T-cell (primary cell): ENCODE results near the gene RFX3. TPM values are rescaled to one million over a fixed set of nuclear protein-coding genes. Genes with fewer than 3 reads are reported as not detected.

Experiments
- ATAC-seq, 4 experiments: fragments of 200-7000 bp in 3 of 4; fragments of 150-1000 bp in 1 of 4; cut with Tn5 transposase; replicated peaks in 1 of 4; 1 replicate in 3 of 4; 2 replicates in 1 of 4; pipeline ENCODE4 v1.10.0; 2021; ENCODE audit warnings: moderate library complexity in 3 of 4, mild to moderate bottlenecking in 2 of 4, moderate number of reproducible peaks in 1 of 4
- CTCF ChIA-PET, 2 donors: fragments of 300-600 bp; sonication (Branson Sonifier 250); formaldehyde crosslinking; loops; one replicate each; lab custom pipeline; 2022; ENCODE audit warnings: antibody characterized with exemption in 2 of 2; lab: Charles Lee
- POLR2A ChIA-PET, 2 donors: fragments of 300-600 bp; sonication (Branson Sonifier 250); formaldehyde crosslinking; loops; one replicate each; lab custom pipeline; 2022; ENCODE audit warnings: antibody characterized with exemption in 2 of 2; lab: Charles Lee
- DNase-seq, 35 experiments: peaks; one replicate each; pipeline versions ENCODE4 v3.0.0 to v3.0.0-alpha.2; 2013 to 2023
- H3K27ac ChIP-seq: one replicate; pipeline ENCODE4 v1.5.1; 2013; ENCODE audit warnings: low read length
- H3K27me3 ChIP-seq, 2 experiments: replicated peaks in 1 of 2; 1 replicate in 1 of 2; 2 replicates in 1 of 2; pipeline versions ENCODE4 v1.6.1 to v1.7.0; 2013; ENCODE audit warnings: low read length in 1 of 2, mixed read lengths in 1 of 2; ENCODE audit not compliant: control insufficient read depth in 2 of 2, insufficient read depth in 2 of 2; ENCODE audit errors: extremely low read depth in 1 of 2
- H3K36me3 ChIP-seq, 2 donors: 1 replicate in 1 of 2; 2 replicates in 1 of 2; pipeline versions ENCODE4 v1.6.1 to v1.7.0; 2013; ENCODE audit warnings: low read length in 1 of 2; ENCODE audit not compliant: control insufficient read depth in 2 of 2, insufficient read depth in 1 of 2; ENCODE audit errors: extremely low read depth in 1 of 2
- H3K4me1 ChIP-seq, 2 experiments: 1 replicate in 1 of 2; 2 replicates in 1 of 2; pipeline versions ENCODE4 v1.6.1 to v1.7.0; 2013; ENCODE audit warnings: low read length in 2 of 2, mixed read lengths in 1 of 2; ENCODE audit not compliant: insufficient read depth in 2 of 2, control insufficient read depth in 1 of 2; ENCODE audit errors: extremely low read depth in 1 of 2
- H3K4me3 ChIP-seq, 2 donors: 1 replicate in 1 of 2; 2 replicates in 1 of 2; pipeline versions ENCODE4 v1.5.1 to v1.7.0; 2013; ENCODE audit warnings: mild to moderate bottlenecking in 2 of 2, low read length in 1 of 2, moderate library complexity in 1 of 2; ENCODE audit not compliant: control insufficient read depth in 1 of 2; ENCODE audit errors: extremely low read depth in 1 of 2
- H3K9me3 ChIP-seq: 2 replicates; pipeline ENCODE4 v1.7.0; 2013
- H3K27ac Mint-ChIP-seq, 2 donors: one replicate each; pipeline ENCODE4 v1.8.0; 2020 to 2021; ENCODE audit warnings: mild to moderate bottlenecking in 2 of 2, mixed read lengths in 2 of 2
- H3K27me3 Mint-ChIP-seq, 2 donors: one replicate each; pipeline ENCODE4 v1.8.0; 2021 to 2022; ENCODE audit warnings: mixed read lengths in 2 of 2
- H3K36me3 Mint-ChIP-seq: one replicate; pipeline ENCODE4 v1.8.0; 2021; ENCODE audit warnings: mixed read lengths
- H3K4me1 Mint-ChIP-seq, 3 donors: one replicate each; pipeline ENCODE4 v1.8.0; 2020 to 2022; ENCODE audit warnings: mixed read lengths in 3 of 3, mild to moderate bottlenecking in 1 of 3
- H3K4me3 Mint-ChIP-seq, 3 donors: one replicate each; pipeline ENCODE4 v1.8.0; 2020 to 2022; ENCODE audit warnings: mild to moderate bottlenecking in 3 of 3, mixed read lengths in 3 of 3, moderate library complexity in 3 of 3
- H3K9me3 Mint-ChIP-seq, 3 donors: one replicate each; pipeline ENCODE4 v1.8.0; 2020 to 2022; ENCODE audit warnings: mixed read lengths in 3 of 3
- WGBS: methylation state at CpG from one replicate; pipeline ENCODE4 v1.1.5; 2013; ENCODE audit warnings: missing lambda C conversion rate; ENCODE audit not compliant: insufficient coverage; 5-methylcytosine and 5-hydroxymethylcytosine counted together
- total RNA-seq, 35 experiments: library from RNA in 6 of 35; stranded (reverse) in 6 of 35; fragments of 120-200 nt in 1 of 35; gene quantifications; one replicate each; pipeline versions ENCODE4 v1.2.1 to v1.2.4 and lab custom pipeline; 2013 to 2026

RFX3 gene
- total RNA-seq, 5 donors from 2014 or later (not counting 1 experiment from before 2014, with no cell fraction given), result 16.3 to 32.2 (median 20.5) TPM

GRCh38 chr9:3478549-3478953, 47.2 kb downstream of the RFX3 start:
- Mint-ChIP-seq H3K36me3 (peaks cover 11% of the 10 kb centered on the region), H3K27me3 (no peaks in the 10 kb centered on the region), H3K4me1 (peaks cover 59 to 66% (median 64%) of the 10 kb centered on the region in 3 donors), H3K4me3 (peak overlapping the region; percentile 78 to 86 (median 83)), H3K9me3 (peaks cover 0 to 5% (median 0%) of the 10 kb centered on the region in 3 donors), H3K27ac (peak overlapping the region; percentile 91 to 96)
- peaks cover 9 to 15% of the 10 kb centered on the region in 2 experiments for H3K4me1 ChIP-seq
- 17% methylated on average over 1 of the region's 1 CpG for WGBS
- CTCF ChIA-PET, result interaction anchor here (0.6 to 1.7 kb wide), 3 partner anchors 11 to 66 kb away, joined by 4 to 6 read pairs (median 5); no protein-coding TSS in a partner anchor
- peak overlapping the region; percentile 87 for H3K27ac ChIP-seq
- H3K36me3 ChIP-seq, result peaks cover 4 to 7% of the 10 kb centered on the region in 2 donors
- peak in 1 of 35 experiments; percentile 55 for DNase-seq
- no peaks in the 10 kb centered on the region for H3K27me3 ChIP-seq
- POLR2A ChIA-PET, result interaction anchor here (1.0 to 3.1 kb wide), 4 partner anchors 45 to 49 kb away, joined by 3 to 28 read pairs (median 14); partner anchors contain the start of gene RFX3 (in 2 of the 2)
- ATAC-seq, result peak; percentile 54 to 80 (median 70)
- no peaks in the 10 kb centered on the region for H3K9me3 ChIP-seq
- no peak overlapping the region for H3K4me3 ChIP-seq

GRCh38 chr9:3477236-3477834, 48.5 kb downstream of the RFX3 start:
- H3K27ac Mint-ChIP-seq, result peak overlapping the region; percentile 91 to 96
- peaks cover 54 to 68% (median 66%) of the 10 kb centered on the region in 3 donors for H3K4me1 Mint-ChIP-seq
- DNase-seq, result peak in 1 of 35 experiments; percentile 45
- peak overlapping the region; percentile 78 to 86 (median 83) for H3K4me3 Mint-ChIP-seq
- WGBS, result no CpG with 5 or more reads among the region's 4 CpGs
- Histone ChIP-seq H3K4me3 (peak overlapping the region in 1 of 2 donors; percentile 34), H3K27ac (peak overlapping the region; percentile 87), H3K36me3 (no peaks in the 10 kb centered on the region), H3K4me1 (peaks cover 9 to 15% of the 10 kb centered on the region in 2 experiments), H3K9me3 (no peaks in the 10 kb centered on the region), H3K27me3 (no peaks in the 10 kb centered on the region)
- H3K36me3 Mint-ChIP-seq, result peaks cover 7% of the 10 kb centered on the region
- no peaks in the 10 kb centered on the region for H3K27me3 Mint-ChIP-seq
- H3K9me3 Mint-ChIP-seq, result peaks cover 0 to 5% (median 0%) of the 10 kb centered on the region in 3 donors
- CTCF ChIA-PET, result interaction anchor here (0.6 to 2.4 kb wide), 7 partner anchors 10 to 280 kb away, joined by 3 to 10 read pairs (median 4); no protein-coding TSS in a partner anchor
- POLR2A ChIA-PET, result interaction anchor here (0.6 to 3.1 kb wide), 7 partner anchors 30 to 53 kb away, joined by 3 to 28 read pairs (median 5); partner anchors contain the start of gene RFX3 (in 2 of the 2)
- ATAC-seq, result peak in 2 of 4 experiments; percentile 38 to 49

GRCh38 chr9:3475300-3476020, 50.3 kb downstream of the RFX3 start:
- H3K36me3 ChIP-seq, result no peaks in the 10 kb centered on the region
- CTCF ChIA-PET, result interaction anchor here in 1 of 2 donors (1.4 to 2.4 kb wide), 3 partner anchors 20 to 52 kb away, joined by 3 to 10 read pairs (median 3); no protein-coding TSS in a partner anchor
- Mint-ChIP-seq H3K4me3 (no peak overlapping the region), H3K9me3 (peaks cover 0 to 5% (median 0%) of the 10 kb centered on the region in 3 donors), H3K36me3 (peaks cover 7% of the 10 kb centered on the region), H3K27me3 (no peaks in the 10 kb centered on the region), H3K4me1 (peaks cover 50 to 67% (median 63%) of the 10 kb centered on the region in 3 donors), H3K27ac (peak overlapping the region in 1 of 2 donors; percentile 28)
- peaks cover 9 to 15% of the 10 kb centered on the region in 2 experiments for H3K4me1 ChIP-seq
- POLR2A ChIA-PET, result no interaction called here
- ATAC-seq (no peak), DNase-seq (peak in 1 of 35 experiments; percentile 28)
- H3K9me3 ChIP-seq, result no peaks in the 10 kb centered on the region
- H3K27me3 ChIP-seq, result no peaks in the 10 kb centered on the region
- no peak overlapping the region for H3K4me3 ChIP-seq
- H3K27ac ChIP-seq, result no peak overlapping the region
- WGBS, result 87% methylated on average over 7 of the region's 14 CpGs

GRCh38 chr9:3474821-3475220, 51.0 kb downstream of the RFX3 start:
- Histone ChIP-seq H3K27ac (no peak overlapping the region), H3K4me1 (peaks cover 9 to 13% of the 10 kb centered on the region in 2 experiments), H3K36me3 (no peaks in the 10 kb centered on the region), H3K27me3 (no peaks in the 10 kb centered on the region), H3K9me3 (no peaks in the 10 kb centered on the region), H3K4me3 (no peak overlapping the region)
- peaks cover 50 to 62% (median 57%) of the 10 kb centered on the region in 3 donors for H3K4me1 Mint-ChIP-seq
- CTCF ChIA-PET, result interaction anchor here in 1 of 2 donors (0.6 kb wide), 1 partner anchor 29 kb away, joined by 4 read pairs; no protein-coding TSS in a partner anchor
- H3K4me3 Mint-ChIP-seq, result no peak overlapping the region
- DNase-seq (no peak), ATAC-seq (no peak)
- POLR2A ChIA-PET, result interaction anchor here (0.6 to 0.7 kb wide), 4 partner anchors 128 to 607 kb away, joined by 3 to 7 read pairs (median 4); no protein-coding TSS in a partner anchor
- no CpG with 5 or more reads among the region's 2 CpGs for WGBS
- peak overlapping the region; percentile 28 to 52 for H3K27ac Mint-ChIP-seq
- peaks cover 10% of the 10 kb centered on the region for H3K36me3 Mint-ChIP-seq
- H3K9me3 Mint-ChIP-seq, result peaks cover 0 to 5% (median 0%) of the 10 kb centered on the region in 3 donors
- H3K27me3 Mint-ChIP-seq, result no peaks in the 10 kb centered on the region

DNA sequence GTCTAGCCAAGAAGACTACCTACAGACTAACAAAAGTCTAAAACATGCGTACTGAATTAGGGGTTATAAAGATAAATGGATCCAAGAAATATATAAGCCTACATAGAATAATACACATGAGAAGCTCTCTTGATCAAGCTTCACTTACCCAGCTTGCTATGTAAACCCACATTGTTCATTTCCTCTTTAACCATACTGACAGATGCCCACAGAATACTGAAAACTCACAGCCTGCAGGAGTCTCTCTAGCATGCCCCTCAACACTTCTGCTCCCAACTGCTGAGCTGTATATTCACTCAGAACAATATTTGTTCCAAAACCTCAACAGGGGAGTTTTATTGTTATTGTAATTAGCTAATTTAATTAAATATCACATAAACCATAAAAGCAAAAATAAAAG, 52.4 kb downstream of the RFX3 start:
- Histone ChIP-seq H3K27ac (no peak overlapping the region), H3K4me3 (no peak overlapping the region), H3K4me1 (peaks cover 2 to 4% of the 10 kb centered on the region in 2 experiments), H3K36me3 (no peaks in the 10 kb centered on the region), H3K27me3 (no peaks in the 10 kb centered on the region), H3K9me3 (no peaks in the 10 kb centered on the region)
- Mint-ChIP-seq H3K27ac (no peak overlapping the region), H3K27me3 (no peaks in the 10 kb centered on the region), H3K36me3 (peaks cover 7% of the 10 kb centered on the region), H3K4me1 (peaks cover 37 to 49% (median 43%) of the 10 kb centered on the region in 3 donors), H3K9me3 (peaks cover 0 to 2% (median 0%) of the 10 kb centered on the region in 3 donors), H3K4me3 (no peak overlapping the region)
- ATAC-seq (peak in 2 of 4 experiments; percentile 43 to 47), DNase-seq (peak in 1 of 35 experiments; percentile 16)
- no CpG with 5 or more reads among the region's 1 CpG for WGBS
- ChIA-PET POLR2A (no interaction called here), CTCF (interaction anchor here in 1 of 2 donors (0.5 to 0.7 kb wide), 3 partner anchors 32 to 1518 kb away, joined by 3 to 4 read pairs (median 3); no protein-coding TSS in a partner anchor)
